T-helper 1 cell treated with Interleukin-12 subunit alpha and Interleukin-12 subunit beta and Interleukin-4 antibody, amounts not matched to agents 30 ng/mL and 1 ng/mL, for 36 hours (primary cell): ENCODE data around the gene FRMD5. TPM values are rescaled to one million over a fixed set of nuclear protein-coding genes. Genes with fewer than 3 reads are reported as not detected.

Experiments
- total RNA-seq: library from RNA; stranded (reverse); gene quantifications from 2 replicates; pipeline ENCODE4 v1.2.3, GENCODE V29; 2022

Gene FRMD5
- total RNA-seq, 1 donor from 2014 or later: not detected

Other genes starting within 250 kb of the FRMD5 start
- gene GOLM2, start 93.4 kb upstream of the FRMD5 start, total RNA-seq: 44.8 and 53.9 TPM in 2 replicates
- 60.5 and 62.4 TPM in 2 replicates for gene CTDSPL2, start 232.4 kb upstream of the FRMD5 start, total RNA-seq